Measurements from ENCODE around the gene ABCC3.

DNA sequence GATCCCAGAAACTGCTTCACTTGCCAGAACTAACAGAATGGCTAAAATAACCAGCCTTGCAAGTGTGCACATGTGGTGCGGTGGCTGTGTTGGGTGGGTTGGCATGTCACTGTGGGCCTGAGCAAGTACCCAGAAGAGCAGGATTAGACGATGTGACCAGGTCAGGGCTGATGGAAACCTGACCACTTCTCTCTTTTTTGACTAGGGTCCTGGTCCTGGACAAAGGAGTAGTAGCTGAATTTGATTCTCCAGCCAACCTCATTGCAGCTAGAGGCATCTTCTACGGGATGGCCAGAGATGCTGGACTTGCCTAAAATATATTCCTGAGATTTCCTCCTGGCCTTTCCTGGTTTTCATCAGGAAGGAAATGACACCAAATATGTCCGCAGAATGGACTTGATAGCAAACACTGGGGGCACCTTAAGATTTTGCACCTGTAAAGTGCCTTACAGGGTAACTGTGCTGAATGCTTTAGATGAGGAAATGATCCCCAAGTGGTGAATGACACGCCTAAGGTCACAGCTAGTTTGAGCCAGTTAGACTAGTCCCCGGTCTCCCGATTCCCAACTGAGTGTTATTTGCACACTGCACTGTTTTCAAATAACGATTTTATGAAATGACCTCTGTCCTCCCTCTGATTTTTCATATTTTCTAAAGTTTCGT is 56.3 kb downstream of the ABCC3 start:
- TF ChIP-seq RBM17 (IDR thresholded peaks at IDR 0.05; ENCODE audit: borderline replicate concordance, low read depth, low read length): no peak
- TF ChIP-seq, protein P1, sequence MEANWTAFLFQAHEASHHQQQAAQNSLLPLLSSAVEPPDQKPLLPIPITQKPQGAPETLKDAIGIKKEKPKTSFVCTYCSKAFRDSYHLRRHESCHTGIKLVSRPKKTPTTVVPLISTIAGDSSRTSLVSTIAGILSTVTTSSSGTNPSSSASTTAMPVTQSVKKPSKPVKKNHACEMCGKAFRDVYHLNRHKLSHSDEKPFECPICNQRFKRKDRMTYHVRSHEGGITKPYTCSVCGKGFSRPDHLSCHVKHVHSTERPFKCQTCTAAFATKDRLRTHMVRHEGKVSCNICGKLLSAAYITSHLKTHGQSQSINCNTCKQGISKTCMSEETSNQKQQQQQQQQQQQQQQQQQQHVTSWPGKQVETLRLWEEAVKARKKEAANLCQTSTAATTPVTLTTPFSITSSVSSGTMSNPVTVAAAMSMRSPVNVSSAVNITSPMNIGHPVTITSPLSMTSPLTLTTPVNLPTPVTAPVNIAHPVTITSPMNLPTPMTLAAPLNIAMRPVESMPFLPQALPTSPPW (CRISPR knock-in tag; IDR thresholded peaks at IDR 0.05): no peak
- TF ChIP-seq CBX3 (IDR thresholded peaks at IDR 0.05; ENCODE audit: borderline replicate concordance in 1 of 2, low read length in 2 of 2): no peak
- TF ChIP-seq ZBTB17 (CRISPR knock-in tag; IDR thresholded peaks at IDR 0.05): no peak
- TF ChIP-seq, protein P2, sequence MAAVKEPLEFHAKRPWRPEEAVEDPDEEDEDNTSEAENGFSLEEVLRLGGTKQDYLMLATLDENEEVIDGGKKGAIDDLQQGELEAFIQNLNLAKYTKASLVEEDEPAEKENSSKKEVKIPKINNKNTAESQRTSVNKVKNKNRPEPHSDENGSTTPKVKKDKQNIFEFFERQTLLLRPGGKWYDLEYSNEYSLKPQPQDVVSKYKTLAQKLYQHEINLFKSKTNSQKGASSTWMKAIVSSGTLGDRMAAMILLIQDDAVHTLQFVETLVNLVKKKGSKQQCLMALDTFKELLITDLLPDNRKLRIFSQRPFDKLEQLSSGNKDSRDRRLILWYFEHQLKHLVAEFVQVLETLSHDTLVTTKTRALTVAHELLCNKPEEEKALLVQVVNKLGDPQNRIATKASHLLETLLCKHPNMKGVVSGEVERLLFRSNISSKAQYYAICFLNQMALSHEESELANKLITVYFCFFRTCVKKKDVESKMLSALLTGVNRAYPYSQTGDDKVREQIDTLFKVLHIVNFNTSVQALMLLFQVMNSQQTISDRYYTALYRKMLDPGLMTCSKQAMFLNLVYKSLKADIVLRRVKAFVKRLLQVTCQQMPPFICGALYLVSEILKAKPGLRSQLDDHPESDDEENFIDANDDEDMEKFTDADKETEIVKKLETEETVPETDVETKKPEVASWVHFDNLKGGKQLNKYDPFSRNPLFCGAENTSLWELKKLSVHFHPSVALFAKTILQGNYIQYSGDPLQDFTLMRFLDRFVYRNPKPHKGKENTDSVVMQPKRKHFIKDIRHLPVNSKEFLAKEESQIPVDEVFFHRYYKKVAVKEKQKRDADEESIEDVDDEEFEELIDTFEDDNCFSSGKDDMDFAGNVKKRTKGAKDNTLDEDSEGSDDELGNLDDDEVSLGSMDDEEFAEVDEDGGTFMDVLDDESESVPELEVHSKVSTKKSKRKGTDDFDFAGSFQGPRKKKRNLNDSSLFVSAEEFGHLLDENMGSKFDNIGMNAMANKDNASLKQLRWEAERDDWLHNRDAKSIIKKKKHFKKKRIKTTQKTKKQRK (IDR thresholded peaks at IDR 0.05; ENCODE audit: borderline replicate concordance, low read depth, low read length): no peak
- TF ChIP-seq EP300 (IDR thresholded peaks at IDR 0.05; ENCODE audit: low read length): no peak
- TF ChIP-seq, protein P3, sequence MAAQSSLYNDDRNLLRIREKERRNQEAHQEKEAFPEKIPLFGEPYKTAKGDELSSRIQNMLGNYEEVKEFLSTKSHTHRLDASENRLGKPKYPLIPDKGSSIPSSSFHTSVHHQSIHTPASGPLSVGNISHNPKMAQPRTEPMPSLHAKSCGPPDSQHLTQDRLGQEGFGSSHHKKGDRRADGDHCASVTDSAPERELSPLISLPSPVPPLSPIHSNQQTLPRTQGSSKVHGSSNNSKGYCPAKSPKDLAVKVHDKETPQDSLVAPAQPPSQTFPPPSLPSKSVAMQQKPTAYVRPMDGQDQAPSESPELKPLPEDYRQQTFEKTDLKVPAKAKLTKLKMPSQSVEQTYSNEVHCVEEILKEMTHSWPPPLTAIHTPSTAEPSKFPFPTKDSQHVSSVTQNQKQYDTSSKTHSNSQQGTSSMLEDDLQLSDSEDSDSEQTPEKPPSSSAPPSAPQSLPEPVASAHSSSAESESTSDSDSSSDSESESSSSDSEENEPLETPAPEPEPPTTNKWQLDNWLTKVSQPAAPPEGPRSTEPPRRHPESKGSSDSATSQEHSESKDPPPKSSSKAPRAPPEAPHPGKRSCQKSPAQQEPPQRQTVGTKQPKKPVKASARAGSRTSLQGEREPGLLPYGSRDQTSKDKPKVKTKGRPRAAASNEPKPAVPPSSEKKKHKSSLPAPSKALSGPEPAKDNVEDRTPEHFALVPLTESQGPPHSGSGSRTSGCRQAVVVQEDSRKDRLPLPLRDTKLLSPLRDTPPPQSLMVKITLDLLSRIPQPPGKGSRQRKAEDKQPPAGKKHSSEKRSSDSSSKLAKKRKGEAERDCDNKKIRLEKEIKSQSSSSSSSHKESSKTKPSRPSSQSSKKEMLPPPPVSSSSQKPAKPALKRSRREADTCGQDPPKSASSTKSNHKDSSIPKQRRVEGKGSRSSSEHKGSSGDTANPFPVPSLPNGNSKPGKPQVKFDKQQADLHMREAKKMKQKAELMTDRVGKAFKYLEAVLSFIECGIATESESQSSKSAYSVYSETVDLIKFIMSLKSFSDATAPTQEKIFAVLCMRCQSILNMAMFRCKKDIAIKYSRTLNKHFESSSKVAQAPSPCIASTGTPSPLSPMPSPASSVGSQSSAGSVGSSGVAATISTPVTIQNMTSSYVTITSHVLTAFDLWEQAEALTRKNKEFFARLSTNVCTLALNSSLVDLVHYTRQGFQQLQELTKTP (IDR thresholded peaks at IDR 0.05; ENCODE audit: low read depth in 1 of 2, partially characterized antibody in 2 of 2): no peak
- TF ChIP-seq, protein P4, sequence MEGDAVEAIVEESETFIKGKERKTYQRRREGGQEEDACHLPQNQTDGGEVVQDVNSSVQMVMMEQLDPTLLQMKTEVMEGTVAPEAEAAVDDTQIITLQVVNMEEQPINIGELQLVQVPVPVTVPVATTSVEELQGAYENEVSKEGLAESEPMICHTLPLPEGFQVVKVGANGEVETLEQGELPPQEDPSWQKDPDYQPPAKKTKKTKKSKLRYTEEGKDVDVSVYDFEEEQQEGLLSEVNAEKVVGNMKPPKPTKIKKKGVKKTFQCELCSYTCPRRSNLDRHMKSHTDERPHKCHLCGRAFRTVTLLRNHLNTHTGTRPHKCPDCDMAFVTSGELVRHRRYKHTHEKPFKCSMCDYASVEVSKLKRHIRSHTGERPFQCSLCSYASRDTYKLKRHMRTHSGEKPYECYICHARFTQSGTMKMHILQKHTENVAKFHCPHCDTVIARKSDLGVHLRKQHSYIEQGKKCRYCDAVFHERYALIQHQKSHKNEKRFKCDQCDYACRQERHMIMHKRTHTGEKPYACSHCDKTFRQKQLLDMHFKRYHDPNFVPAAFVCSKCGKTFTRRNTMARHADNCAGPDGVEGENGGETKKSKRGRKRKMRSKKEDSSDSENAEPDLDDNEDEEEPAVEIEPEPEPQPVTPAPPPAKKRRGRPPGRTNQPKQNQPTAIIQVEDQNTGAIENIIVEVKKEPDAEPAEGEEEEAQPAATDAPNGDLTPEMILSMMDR (IDR thresholded peaks at IDR 0.05 in 2 of 3, conservative IDR thresholded peaks at IDR 0.05 in 1 of 3; ENCODE audit: insufficient read depth in 2 of 3, low read depth in 1 of 3, low read length in 3 of 3): no peak
- no peak for TF ChIP-seq SMAD3 (CRISPR knock-in tag; conservative IDR thresholded peaks at IDR 0.05)
- TF ChIP-seq POLR2A (conservative IDR thresholded peaks at IDR 0.05): no peak
- TF ChIP-seq DPF2 (IDR thresholded peaks at IDR 0.05): no peak
